Fibroblast of peridontal ligament (primary cell): ENCODE results near the gene UMAD1.
"Not testable (repeated sequence)": the region's sequence is repeated elsewhere in the genome, so short reads cannot be mapped to it uniquely, and the experiment has no call there.

Experiments
- DNase-seq: peaks from one replicate; pipeline ENCODE4 v3.0.0-alpha.2; 2010; ENCODE audit errors: extremely low read depth

UMAD1 gene

DNA sequence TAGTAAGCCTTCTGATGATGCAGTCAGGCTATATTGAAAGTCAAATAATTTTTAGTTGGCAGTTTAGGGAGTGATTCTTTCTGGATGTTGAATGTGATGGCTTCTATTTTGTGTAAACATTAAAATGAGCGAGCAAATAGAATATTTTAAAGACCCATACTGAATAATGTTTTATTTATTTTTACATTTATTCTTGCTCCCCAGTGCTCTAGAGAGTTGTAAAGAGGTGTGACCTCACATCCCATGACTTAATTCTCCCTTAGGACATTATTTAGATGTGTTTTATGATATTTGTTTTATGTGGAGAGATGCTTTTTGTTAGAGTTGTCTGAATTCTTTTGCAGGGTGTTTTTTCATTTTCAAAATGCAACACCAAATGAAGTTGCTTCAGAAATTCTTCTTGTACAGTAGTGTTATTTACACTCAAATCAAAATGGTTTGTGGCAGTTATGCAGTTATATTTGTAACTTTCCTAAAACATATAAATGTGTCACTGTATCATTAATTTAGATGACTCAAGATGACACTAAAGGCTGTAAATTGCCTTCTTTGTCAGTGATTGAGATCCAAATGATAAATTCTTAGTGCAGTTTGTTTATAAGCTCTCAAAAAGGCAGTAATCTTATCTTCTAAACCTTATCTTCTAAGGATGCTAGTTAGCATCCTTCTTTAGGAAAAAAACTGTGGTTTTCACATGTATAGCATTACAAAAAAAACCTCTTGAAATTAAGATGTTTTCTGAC lies 12.4 kb downstream of the UMAD1 start:
- no peak for DNase-seq

DNA sequence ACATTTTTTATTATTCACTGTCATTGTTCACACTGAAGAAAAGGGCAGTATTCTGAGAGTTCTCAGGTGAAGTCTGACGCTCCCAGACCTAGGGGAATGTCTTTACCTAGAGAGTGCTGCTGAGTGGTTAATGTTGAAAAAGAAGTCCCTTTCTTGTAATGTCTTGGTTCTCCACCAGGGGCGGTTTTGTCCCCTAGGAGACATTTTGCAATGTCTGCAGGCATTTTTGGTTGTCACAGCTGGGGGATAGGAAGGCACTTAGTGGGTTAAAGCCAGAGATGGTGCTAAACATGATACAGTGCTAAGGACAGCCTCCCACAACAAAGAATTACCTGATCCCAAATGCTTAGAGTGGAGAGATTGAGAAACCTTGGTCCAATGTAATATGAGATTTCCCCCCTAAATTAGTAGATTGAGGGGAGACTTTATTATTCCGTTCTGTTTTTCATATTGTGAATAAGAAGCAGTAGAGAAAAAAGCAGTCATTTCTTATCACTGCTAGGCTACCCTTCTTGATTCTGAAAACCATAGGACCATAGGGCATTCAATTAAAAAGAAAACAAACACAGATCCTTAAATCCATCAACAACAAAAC lies 13.1 kb downstream of the UMAD1 start:
- no peak for DNase-seq

DNA sequence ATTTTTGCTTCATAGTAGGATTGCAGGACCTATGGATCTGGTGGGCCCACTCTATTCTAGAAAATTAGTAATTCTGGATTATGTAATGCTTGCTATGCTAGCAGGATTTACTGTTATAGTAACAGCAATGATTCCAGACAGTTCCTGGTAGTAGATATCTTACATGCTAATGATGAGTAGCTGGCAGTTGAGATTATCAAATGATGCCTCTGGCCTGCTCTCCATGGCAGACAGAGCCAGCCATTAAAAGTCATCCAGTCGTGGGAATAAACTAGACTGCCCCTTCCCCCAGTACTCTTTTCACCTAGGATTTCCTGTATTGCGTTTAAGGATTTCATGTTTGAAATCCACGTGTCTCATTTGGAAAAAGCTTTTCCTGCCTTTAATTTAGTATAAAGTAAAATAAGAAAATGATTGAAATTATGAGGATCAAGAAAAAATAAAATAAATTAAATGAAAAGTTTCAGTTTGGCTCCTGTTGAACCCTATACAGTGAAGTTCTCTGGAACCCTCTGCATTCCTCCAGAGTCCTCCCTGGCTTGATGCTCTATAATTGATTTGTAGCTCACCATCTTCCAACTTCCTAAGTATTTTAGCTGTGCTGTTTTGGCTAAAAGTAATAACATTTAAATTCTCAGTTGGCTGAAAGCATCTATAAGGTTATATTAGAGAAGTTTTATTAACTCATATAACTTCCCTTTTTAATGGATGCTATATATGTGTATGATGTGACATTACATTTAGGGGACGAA lies 14.6 kb downstream of the UMAD1 start:
- DNase-seq: no peak

DNA sequence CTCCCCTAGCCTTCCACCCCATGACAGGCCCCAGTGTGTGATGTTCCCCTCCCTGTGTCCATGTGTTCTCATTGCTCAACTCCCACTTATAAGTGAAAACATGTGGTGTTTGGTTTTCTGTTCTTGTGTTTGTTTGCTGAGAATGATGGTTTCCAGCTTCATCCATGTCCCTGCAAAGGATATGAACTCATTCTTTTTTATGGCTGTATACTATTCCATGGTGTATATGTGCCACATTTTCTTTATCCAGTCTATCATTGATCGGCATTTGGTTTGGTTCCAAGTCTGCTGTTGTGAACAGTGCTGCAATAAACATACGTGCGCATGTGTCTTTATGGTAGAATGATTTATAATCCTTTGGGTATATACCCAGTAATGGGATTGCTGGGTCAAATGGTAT lies 15.9 kb downstream of the UMAD1 start:
- DNase-seq: not testable (repeated sequence)

DNA sequence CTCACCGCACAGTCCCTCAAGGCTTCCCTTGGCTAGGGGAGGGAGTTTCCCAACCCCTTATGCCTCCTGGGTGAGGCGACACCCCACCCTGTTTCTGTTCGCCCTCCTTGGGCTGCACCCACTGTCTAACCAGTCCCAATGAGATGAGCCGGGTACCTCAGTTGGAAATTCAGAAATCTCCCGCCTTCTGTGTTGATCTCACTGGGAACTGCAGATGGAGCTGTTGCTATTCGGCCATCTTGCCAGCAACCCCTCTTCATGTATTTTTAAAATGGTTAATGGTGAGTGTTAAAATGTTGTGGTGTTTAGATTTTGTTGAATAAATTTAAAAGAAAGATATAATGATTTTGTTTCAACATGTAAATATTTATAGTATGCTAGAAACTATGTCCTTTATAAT lies 22.0 kb downstream of the UMAD1 start:
- DNase-seq: peak; percentile 41

DNA sequence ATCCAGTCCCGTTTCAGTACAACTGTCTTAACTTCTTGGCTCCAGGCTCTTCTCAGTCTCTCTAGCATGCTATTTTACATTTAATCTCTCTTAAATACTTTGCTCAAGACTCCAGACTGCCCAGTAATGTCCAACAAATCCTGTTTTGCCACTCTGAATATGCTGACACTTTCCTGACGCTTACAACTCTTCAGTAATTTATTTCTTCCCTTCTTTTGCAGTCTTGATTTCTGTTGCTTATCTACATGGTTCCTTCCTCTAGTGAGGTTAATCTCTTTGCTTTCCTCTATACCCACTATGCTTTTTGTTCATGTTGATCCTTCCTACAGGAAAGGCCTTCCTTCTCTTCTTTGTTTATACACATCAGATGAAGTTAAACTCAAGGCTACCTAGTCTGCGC lies 23.7 kb downstream of the UMAD1 start:
- DNase-seq: no peak

DNA sequence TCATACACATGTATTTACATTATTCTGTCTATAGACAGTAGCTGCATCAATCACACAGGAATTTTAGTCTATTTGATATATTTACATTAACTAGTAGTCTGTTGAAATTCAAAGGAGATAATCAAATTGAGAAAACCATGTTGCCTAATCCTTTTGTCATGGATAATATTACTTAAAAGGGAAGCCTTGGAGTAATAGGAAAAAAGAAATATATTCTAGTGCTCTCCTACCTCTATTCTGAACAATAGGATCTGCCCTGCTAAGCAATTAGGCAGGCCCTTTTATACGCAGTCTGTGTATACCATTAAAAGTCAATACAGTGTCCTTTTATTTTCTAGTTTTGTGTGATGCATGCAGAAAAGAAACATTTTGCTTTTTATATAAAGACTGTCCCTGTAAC lies 24.5 kb downstream of the UMAD1 start:
- DNase-seq: no peak

DNA sequence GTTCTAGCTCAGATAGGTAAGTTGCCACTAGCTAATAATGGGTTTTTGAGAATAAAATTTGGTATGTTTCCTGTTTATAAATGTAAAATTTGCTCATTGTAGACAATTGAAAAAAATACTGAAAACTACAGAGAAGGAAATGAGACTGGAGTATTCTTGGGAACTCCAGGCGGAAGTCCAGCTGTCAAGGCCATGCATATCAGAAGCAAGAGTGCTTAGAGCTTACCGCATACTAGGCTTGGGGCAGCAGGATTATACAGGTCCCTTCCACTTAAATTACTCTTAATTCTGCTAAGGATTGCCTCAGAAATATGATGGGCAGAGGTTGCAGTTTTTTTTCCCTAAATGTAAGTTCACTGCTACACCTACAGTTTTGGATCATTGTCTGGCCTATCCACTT lies 26.6 kb downstream of the UMAD1 start:
- DNase-seq: no peak

DNA sequence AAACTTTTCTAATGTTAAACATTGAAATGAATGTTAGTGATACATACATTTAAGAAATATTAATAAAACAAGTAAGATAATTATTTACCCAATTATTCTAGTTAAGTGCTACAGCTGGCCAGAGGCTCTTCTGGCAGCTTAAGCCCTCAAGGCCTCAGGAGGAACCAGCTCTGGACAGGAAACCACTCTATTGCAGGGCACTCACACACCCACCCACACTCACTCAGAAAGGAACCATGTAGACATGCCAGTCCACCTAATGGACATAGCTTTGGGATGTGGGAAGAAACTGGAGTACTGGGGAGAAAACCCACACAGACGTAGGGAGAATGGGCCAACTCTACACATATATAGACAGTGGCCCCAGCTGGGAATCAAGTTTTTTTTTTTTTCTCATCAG lies 28.2 kb downstream of the UMAD1 start:
- no peak for DNase-seq

DNA sequence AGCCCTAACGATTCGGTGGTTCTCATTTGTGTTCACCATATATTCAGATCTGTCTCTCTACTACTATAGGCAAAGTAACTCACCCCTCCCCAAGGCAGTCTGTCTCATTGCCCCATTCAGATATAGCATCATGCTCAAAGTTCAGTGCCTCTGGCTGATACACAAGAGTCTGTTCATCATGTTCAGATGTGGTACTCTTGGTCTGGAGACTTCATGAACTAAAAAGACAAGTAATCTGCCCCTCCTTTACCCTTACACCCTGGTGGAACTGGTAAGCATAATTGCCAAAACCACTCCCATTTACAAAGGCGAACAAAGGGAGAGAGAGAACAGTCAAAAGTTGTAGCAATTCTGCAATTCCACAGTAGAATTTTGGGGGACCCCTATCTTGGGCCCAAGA lies 29.9 kb downstream of the UMAD1 start:
- no peak for DNase-seq

DNA sequence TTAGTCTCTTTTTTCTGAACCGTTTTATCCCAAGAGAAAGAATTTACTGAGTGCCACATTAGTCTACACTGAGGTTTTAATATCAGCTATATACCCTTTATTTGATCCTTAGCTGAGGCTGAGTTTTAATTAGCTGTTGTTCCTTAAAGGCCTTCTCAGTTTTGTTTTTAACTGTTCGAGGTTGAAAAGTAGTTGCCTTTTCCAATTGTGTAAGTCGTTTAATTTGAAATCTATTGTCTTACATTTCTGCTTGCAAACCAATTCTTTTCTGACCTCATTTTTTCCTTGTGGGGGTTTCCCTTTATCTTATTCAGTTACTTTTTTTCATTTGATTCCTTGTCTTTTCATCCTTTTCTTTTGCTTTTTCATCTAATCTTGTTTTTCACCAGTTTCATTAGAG lies 30.8 kb downstream of the UMAD1 start:
- DNase-seq: no peak

DNA sequence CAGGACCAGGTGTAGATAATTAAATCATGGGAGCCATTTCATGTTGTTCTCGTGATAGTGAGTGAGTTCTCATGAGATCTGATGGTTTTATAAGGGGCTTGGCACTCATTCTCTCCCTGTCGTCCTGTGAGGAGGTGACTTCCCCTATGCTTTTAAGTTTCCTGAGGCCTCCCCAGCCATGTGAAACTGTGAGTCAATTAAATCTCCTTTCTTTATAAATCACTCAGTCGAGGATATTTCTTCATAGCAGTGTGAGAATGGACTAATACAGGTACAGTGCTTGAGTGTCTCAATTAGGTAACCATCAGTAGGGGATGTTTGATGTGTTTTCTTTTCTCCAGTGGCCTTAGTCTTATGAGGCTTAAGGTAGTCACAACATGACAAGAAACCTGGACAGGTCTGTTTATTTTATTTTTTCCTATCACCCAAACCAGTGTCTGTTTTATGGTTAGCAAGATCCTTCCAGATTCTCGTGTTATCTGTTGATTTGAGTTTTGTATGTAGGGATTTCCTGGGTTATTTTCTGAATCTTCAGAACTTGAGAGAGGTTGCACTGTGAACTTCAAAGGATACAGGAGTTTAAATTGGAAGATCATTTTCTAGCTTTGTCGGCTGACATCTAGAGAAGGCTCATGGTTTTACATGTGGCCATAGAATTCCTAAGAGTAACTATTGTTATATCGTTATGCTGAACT lies 32.1 kb downstream of the UMAD1 start:
- no peak for DNase-seq

DNA sequence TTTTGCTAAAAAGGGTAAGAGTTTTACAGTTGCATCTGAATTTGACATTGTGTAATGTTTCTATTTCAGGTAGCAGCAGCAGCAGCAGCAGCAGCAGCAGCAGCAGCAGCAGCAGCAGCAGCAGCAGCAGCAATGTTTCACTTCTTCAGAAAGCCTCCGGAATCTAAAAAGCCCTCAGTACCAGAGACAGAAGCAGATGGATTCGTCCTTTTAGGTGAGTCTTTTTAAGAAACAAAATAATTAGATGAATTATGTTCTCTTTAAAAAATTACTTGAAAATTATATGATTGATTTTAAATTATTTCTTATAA lies 32.6 kb downstream of the UMAD1 start:
- DNase-seq: no peak

DNA sequence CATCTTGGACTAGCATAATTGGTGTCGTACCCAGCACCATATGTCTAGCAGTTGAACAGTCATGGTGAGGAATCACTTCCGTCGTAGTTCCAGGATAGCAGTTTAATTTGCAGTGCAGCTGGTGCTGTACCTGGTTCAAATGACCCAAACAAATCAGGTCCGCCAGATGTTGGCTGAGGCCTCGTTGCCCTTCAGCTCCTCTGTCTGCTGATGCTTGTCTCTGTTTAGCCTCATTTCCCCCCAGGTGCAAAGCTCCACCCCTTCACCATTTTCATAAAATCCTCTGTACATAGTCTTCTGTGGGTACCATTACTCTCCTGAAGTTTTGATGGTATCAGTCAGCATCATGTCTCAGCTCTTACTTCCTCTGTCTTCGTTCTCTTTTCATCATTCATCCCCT lies 35.1 kb downstream of the UMAD1 start:
- no peak for DNase-seq

DNA sequence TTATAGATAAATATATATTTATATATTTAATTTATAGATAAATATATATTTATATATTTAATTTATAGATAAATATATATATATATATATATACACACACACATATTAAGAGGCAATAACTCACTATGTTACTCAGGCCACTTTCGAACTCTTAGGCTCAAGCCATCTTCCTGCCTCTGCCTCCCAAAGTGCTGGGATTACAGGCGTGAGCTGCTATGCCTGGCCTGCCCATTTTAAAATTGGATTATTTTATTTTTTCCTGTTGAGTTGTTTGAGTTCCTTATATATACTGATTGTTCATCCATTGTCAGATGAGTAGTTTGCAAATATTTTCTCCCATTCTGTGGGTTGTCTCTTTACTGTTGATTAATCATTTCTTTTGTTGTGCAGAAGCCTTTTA lies 39.1 kb downstream of the UMAD1 start:
- not testable (repeated sequence) for DNase-seq

DNA sequence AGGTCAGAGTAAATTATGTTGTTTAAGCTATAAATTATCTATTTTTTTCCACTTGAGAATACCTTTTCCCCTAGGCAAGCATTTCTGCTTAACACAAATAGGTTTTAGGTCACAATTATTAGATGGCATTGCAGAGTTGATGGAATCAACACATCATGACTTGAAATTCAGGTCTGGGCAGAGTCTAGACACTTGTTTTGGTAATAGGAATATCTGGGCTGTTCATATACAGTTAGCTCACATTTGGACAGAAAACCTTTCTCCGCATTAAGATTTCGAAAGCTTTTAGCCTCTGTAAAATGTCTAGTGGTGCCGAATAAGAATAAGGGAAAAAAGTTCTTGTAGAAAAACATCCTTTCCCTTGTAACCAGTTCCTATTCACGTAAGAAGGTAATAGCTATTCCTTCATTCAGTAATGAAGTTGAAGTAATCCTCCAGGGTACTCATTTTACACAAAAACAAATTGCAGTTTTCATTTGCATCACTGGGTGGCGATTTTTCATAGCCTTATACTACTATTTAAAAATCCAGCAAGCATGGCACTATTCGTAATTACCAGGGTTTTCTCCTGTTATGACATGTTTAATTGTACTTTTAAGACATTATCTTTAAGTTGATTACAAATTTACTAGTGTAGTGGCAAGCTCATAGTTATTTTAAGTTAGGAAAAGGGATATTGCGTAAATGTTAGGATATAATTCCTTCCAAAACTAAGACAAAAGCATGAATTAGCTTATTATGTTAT lies 40.8 kb downstream of the UMAD1 start:
- DNase-seq: peak; percentile 88

DNA sequence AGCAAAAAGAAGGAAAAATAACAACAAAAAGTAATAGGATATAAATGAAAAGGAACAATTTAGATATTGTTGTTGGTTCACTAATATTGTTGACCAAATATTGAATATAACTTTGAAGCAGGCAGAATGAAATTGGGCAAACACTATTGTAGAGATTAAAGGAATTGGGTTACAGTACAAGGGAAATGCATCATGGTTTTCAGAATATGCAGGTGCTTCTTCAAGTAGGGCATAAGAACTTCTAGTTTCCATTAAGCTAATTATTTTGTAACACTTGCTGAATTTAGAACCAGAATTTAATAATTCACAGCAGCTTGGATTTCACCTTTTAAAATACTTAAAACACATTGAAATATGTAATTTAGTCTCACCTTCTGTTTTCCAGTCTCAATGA lies 41.4 kb downstream of the UMAD1 start:
- DNase-seq: no peak

DNA sequence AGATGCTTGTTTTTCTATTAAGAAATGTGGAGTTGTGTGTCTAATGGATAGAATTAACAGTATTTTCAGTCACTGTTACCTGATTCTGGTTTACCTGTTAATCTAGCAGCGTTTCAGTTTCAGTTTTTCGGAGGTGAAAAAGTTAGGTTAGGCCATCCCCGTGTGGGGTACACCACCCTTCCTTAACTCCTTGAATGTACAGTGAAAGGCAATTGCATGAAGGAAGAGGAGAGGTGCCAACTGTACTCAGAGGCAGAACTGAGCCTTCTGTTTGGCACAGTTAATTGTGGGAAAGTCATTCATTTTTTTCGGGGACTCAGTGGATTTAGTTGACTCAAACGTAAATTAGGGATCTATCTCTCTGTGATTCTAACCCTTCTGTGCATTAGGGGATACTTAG lies 42.3 kb downstream of the UMAD1 start:
- DNase-seq: no peak

DNA sequence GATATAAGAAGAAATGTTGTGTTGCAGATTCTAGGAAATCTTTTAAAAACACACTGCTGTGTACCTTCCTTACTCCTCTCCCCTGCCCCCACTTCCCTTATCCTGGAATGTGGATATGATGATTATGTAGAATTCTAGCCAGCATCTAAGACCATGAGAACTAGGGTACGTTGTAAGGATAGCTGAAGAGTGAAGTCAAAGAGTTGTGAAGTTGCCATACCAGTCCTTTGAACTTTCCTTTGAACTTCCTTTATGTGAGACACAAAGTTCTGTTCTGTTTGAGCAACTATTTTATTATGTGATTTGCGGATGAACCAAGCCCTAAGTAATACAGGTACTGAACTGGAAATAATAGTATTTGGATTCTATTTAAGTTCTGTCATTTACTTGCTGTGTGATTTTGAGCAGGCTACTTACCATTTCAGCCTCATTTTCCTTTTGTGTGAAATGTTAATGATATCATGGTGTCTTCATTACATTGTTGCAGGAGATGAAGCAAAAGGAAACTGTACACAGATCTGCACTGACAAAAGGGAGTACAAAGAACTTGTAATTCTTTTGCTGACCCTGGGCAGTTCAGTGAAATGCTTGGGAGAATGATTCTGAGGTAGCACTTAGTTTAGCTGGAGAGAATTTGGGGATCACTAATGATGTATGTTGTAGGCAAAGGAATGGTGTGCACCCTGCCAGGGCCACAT lies 46.4 kb downstream of the UMAD1 start:
- no peak for DNase-seq

DNA sequence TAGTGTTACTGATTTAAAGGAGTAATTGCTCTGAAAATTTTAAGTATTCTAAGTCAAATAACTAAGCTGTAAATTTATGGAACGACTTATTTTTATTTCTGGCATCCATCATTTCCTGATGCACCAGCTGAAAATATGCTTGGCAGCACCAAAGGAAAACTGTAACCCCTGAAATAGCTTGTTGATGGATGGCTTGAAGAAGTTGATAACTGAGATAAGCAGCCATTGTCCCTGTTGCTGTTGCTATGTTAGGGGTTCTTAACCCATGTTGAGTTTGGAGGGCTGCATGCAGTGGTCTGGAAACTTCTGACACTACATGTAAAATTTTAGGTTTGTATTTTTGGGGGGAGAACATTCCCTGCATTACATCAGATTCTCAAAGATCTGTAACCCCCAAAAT lies 47.2 kb downstream of the UMAD1 start:
- DNase-seq: no peak

DNA sequence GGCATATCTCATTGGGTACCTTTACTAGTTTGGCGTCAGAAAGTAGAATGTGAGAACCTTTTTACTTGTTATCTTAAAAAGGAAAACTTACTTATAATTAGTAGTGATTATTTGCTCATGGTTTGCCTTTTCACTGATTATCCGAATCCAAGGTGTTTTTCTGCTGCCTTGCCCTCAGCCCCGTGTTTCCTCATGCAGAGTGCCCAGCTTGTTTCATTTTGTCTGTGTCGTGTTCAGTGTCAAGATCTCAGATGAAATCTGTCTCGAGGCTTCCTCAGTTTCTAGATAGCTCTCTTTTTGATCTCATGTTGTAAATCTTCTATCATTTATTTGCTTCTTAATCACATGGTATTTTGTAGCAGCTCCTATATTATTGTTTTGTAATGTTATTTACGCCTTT lies 47.8 kb downstream of the UMAD1 start:
- no peak for DNase-seq
